Adrenal gland (tissue), 12 donors: Measurements from ENCODE around the gene TRPM8. TPM values are rescaled to one million over a fixed set of nuclear protein-coding genes. Genes with fewer than 3 reads are reported as not detected.

Experiments
- DNase-seq, 7 donors: peaks; one replicate each; pipeline ENCODE4 v3.0.0-alpha.2; 2019 to 2020
- H3K27ac ChIP-seq, 5 donors: fragments of 200-600 bp; sonication (generic) in 4 of 5; 1 replicate in 3 of 5; 2 replicates in 2 of 5; pipeline versions ENCODE4 v1.5.1 to v1.8.0; 2016 to 2020; ENCODE audit warnings: mild to moderate bottlenecking in 1 of 5
- H3K27me3 ChIP-seq: fragments of 200-600 bp; 2 replicates; pipeline ENCODE4 v1.8.0; 2021
- H3K36me3 ChIP-seq, 2 donors: fragments of 200-600 bp; replicated peaks in 1 of 2; 1 replicate in 1 of 2; 2 replicates in 1 of 2; pipeline versions ENCODE4 v1.5.1 to v1.8.0; 2018 to 2022
- H3K4me1 ChIP-seq, 2 donors: fragments of 200-600 bp; replicated peaks in 1 of 2; 1 replicate in 1 of 2; 2 replicates in 1 of 2; pipeline versions ENCODE4 v1.5.1 to v1.8.0; 2018 to 2021
- H3K4me3 ChIP-seq, 4 donors: fragments of 200-600 bp; sonication (generic) in 3 of 4; one replicate each; pipeline ENCODE4 v1.5.1; 2016 to 2018
- H3K9me3 ChIP-seq, 3 donors: fragments of 200-600 bp; sonication (generic) in 1 of 3; replicated peaks in 1 of 3; 1 replicate in 2 of 3; 2 replicates in 1 of 3; pipeline versions ENCODE4 v1.5.1 to v1.8.0; 2016 to 2021
- POLR2A ChIP-seq, 2 donors: fragments of 450-650 bp; IDR thresholded peaks; one replicate each; pipeline ENCODE4 v1.6.1; 2017; ENCODE audit warnings: antibody characterized with exemption in 2 of 2, mild to moderate bottlenecking in 2 of 2, moderate library complexity in 1 of 2
- WGBS, 4 donors: extraction: QIAGEN DNeasy Blood & Tissue Kit in 2 of 4; methylation state at CpG; one replicate each; pipeline versions ENCODE4 v1.1.5 to v1.1.7; 2013 to 2017; 5-methylcytosine and 5-hydroxymethylcytosine counted together
- intact Hi-C, 2 donors: fragments of 100-400 bp; cut with DNase I; formaldehyde crosslinking; loops; one replicate each; pipeline versions ENCODE4 v1.14.1 to v1.15.0; 2022 to 2023
- polyA plus RNA-seq, 3 donors: library from polyadenylated mRNA; stranded (reverse); fragments of 200-250 nt in 2 of 3; fragments of 350-450 nt in 1 of 3; fragmentation: Illumina TruSeq in 1 of 3; extraction: RNeasy Lipid Tissue Mini Kit (QIAGEN cat#74804) in 1 of 3; gene quantifications; one replicate each; pipeline ENCODE4 v1.2.3, GENCODE V29; 2013 to 2014
- total RNA-seq, 9 donors: library from RNA; depleted of rRNA in 4 of 9; stranded (reverse); fragments of >200 nt in 4 of 9; fragments of 120-200 nt in 1 of 9; fragmentation: NEBNext Ultra II Directional in 1 of 9; extraction: Animal tissue kit (Norgen Biotek cat#: 25700) in 1 of 9; gene quantifications; one replicate each; pipeline versions ENCODE4 v1.1.0 to v1.2.4, GENCODE V29; 2013 to 2023
- TF ChIP-seq, protein P1 (sequence below), 6 experiments: fragments of 450-650 bp in 4 of 6; fragments of 200-600 bp in 2 of 6; sonication (generic) in 1 of 6; IDR thresholded peaks; 1 replicate in 5 of 6; 2 replicates in 1 of 6; pipeline versions ENCODE4 v1.5.1 to v1.8.0; 2016 to 2021; ENCODE audit warnings: antibody characterized with exemption in 6 of 6, mild to moderate bottlenecking in 2 of 6, moderate library complexity in 1 of 6
- donor health status: healthy with polysubstance abuse.
- donor health status: Bipolar disorder and iron deficiency.
- donor health status: DM: yes; HTN: yes; CAD: no.
- donor health status: DM: no; HTN: no; CAD: no.
- donor health status: DM: no; HTN: no; CAD: no.
- donor health status: DM: yes; HTN: yes; CAD: no.

Gene TRPM8
- total and polyA plus RNA-seq, 12 donors, result not detected

DNA sequence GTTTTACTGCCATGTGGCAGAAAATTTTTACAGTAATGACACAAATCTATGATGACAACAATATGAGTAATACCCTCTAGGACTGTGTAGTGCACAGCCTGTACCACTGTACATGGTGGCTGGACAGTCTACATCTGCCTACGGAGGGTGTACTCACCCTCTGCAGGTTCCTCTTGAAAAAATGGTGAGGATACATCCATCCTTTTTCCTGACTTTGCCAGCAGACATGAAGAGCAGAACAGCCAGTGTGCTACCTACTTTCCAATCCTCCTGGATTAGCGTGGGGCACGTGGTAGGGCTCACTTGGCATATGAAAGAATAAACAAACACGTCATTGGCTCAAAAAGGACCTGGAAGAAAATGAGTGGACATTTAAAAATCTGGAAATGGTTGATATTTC, 62.6 kb downstream of the TRPM8 start:
- Histone ChIP-seq H3K36me3 (no peaks in the 10 kb centered on the region), H3K27ac (no peak overlapping the region), H3K27me3 (peaks cover 7% of the 10 kb centered on the region), H3K4me1 (peaks cover 0 to 3% of the 10 kb centered on the region in 2 donors), H3K9me3 (no peaks in the 10 kb centered on the region), H3K4me3 (no peak overlapping the region)
- intact Hi-C loops, result loop anchor here in 1 of 2 donors (10.0 kb wide), 1 partner anchor 565 kb away; no protein-coding TSS in a partner anchor
- no peak for TF ChIP-seq POLR2A (IDR thresholded peaks at IDR 0.05)
- TF ChIP-seq, protein P1, sequence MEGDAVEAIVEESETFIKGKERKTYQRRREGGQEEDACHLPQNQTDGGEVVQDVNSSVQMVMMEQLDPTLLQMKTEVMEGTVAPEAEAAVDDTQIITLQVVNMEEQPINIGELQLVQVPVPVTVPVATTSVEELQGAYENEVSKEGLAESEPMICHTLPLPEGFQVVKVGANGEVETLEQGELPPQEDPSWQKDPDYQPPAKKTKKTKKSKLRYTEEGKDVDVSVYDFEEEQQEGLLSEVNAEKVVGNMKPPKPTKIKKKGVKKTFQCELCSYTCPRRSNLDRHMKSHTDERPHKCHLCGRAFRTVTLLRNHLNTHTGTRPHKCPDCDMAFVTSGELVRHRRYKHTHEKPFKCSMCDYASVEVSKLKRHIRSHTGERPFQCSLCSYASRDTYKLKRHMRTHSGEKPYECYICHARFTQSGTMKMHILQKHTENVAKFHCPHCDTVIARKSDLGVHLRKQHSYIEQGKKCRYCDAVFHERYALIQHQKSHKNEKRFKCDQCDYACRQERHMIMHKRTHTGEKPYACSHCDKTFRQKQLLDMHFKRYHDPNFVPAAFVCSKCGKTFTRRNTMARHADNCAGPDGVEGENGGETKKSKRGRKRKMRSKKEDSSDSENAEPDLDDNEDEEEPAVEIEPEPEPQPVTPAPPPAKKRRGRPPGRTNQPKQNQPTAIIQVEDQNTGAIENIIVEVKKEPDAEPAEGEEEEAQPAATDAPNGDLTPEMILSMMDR (IDR thresholded peaks at IDR 0.05), result no peak
- WGBS, 4 donors, result 63 to 73% (median 71%) methylated on average over 4 of the region's 4 CpGs
- no peak for DNase-seq

DNA sequence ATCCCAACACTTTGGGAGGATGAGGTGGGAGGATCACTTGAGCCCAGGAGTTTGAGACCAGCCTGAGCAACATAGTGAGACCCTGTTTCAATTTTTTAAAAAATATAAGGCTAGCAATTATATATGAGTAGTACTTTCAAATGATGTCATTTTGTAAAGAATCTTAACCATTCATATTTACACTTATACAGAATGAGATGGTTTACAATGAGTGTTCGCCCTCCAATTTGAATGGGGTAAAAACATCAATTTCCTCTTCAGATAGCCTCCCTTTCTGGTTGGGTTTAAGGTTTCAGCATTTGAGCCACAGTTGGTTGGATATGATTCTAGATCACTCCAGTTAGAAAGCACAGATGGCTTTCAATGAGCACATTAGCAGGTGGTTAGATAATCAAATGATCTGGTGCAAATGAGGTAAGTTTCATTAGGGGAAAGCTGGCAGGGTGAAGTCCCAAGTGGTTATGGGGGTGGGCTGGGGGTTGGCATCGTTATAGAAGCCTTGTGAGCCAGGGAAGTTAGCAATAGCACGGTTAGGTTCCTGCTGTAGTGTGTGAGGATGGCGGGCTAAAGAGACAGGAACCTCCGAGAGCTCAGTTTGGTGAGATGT, 63.9 kb downstream of the TRPM8 start:
- H3K4me1 ChIP-seq, result no peaks in the 10 kb centered on the region
- H3K4me3 ChIP-seq, result no peak overlapping the region
- H3K36me3 ChIP-seq, result no peaks in the 10 kb centered on the region
- no peak overlapping the region for H3K27ac ChIP-seq
- intact Hi-C loops, result no loop called here
- WGBS, 4 donors, result 72 to 80% (median 77%) methylated on average over 5 of the region's 5 CpGs
- no peak for DNase-seq
- TF ChIP-seq, protein P1 (IDR thresholded peaks at IDR 0.05), result no peak
- TF ChIP-seq POLR2A (IDR thresholded peaks at IDR 0.05), result no peak
- H3K9me3 ChIP-seq, result no peaks in the 10 kb centered on the region
- peaks cover 10% of the 10 kb centered on the region for H3K27me3 ChIP-seq

DNA sequence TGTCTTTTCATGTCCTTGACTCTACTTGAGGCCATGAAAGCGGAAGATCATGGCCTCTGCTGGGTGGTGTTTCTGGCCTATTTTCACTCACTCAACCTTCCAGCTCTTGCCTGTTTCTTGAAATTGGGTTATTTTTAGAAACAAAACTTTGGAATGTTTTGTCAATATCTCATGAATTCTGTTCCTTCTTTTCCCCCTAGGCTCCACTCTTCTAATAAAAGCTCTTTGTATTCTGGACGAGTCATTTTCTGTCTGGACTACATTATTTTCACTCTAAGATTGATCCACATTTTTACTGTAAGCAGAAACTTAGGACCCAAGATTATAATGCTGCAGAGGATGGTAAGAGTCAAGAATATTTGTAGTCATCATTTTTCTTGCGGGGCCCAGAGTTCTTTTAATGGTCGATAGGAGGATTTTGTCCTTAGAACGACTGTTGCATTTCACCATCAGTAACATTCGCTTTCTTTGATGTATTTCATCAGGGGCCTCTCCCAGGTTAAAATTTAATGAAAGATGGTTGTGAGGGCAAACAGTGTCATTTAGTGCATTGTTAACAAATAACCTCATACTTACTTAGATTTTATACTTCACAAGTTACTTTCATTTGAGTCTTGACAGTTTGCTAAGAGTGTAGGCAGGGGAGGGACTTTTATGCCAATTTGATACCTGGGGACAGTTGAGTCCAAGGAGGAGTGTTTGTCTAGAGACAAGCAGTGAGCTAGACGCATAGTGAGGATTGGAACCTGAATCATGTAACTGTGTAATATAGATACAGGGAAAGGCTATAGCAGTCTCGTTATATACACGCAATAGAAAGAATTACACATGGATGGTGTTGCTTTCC, 64.6 kb downstream of the TRPM8 start:
- intact Hi-C loops, result no loop called here
- Histone ChIP-seq H3K9me3 (no peaks in the 10 kb centered on the region), H3K36me3 (no peaks in the 10 kb centered on the region), H3K27me3 (peaks cover 8% of the 10 kb centered on the region), H3K27ac (no peak overlapping the region), H3K4me1 (no peaks in the 10 kb centered on the region), H3K4me3 (no peak overlapping the region)
- TF ChIP-seq POLR2A (IDR thresholded peaks at IDR 0.05), result no peak
- TF ChIP-seq, protein P1 (IDR thresholded peaks at IDR 0.05), result no peak
- 70 to 77% (median 74%) methylated on average over 9 of the region's 9 CpGs for WGBS, 4 donors
- no peak for DNase-seq

DNA sequence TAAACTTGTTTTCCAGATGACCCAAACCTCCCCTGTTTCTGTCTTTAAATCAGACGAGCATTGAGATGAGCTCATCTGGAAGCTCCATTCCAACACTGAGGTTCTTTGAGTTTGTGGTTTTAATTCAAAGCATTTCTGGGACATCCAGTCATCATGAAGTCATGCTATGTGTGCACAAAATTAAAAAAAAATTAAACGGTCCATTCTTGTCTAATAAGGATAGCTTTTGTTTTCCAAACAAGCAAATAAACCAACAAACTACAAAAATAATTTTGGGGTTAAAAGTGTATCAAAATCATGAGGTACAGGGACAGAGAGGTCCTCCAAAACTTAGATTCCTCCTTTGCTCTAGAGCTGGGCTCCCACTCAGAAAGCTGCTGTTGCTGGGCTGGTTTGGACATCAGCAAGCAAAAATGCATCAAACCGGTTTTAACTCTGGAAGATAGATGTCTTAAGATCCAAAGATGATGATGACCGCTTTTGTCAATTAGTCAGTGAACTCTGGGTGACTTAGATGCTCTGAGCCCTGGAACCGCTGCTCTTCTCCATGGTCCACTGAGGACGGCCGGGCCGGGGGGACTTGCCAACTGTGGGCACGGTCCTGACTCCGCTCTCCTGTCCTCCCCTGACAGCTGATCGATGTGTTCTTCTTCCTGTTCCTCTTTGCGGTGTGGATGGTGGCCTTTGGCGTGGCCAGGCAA, 65.4 kb downstream of the TRPM8 start:
- no peaks in the 10 kb centered on the region for H3K9me3 ChIP-seq
- DNase-seq, result no peak
- no peaks in the 10 kb centered on the region for H3K4me1 ChIP-seq
- 71 to 84% (median 77%) methylated on average over 5 to 13 of the region's 13 CpGs for WGBS, 4 donors
- no peak overlapping the region for H3K27ac ChIP-seq
- no peaks in the 10 kb centered on the region for H3K36me3 ChIP-seq
- TF ChIP-seq, protein P1 (IDR thresholded peaks at IDR 0.05), result no peak
- no peak for TF ChIP-seq POLR2A (IDR thresholded peaks at IDR 0.05)
- H3K4me3 ChIP-seq, result no peak overlapping the region
- peaks cover 5% of the 10 kb centered on the region for H3K27me3 ChIP-seq
- intact Hi-C loops, result no loop called here
